Effector memory CD4-positive, alpha-beta T cell (primary cell): ENCODE measurements around the gene PELI2.

Experiments used
- DNase-seq, 3 donors: peaks; one replicate each; pipeline ENCODE4 v3.0.0-alpha.2; 2020
- H3K27ac ChIP-seq: 2 replicates; pipeline ENCODE4 v1.7.0; 2013; ENCODE audit warnings: mild to moderate bottlenecking, low read length, moderate library complexity; ENCODE audit not compliant: insufficient read depth, poor library complexity, severe bottlenecking
- H3K27me3 ChIP-seq: replicated peaks from 2 replicates; pipeline ENCODE4 v1.7.0; 2013; ENCODE audit warnings: mild to moderate bottlenecking, low read length; ENCODE audit not compliant: insufficient read depth, control insufficient read depth, poor library complexity, severe bottlenecking
- H3K36me3 ChIP-seq: 2 replicates; pipeline ENCODE4 v1.7.0; 2013; ENCODE audit warnings: mild to moderate bottlenecking, low read length, moderate library complexity; ENCODE audit not compliant: control insufficient read depth, insufficient read depth
- H3K4me1 ChIP-seq: 2 replicates; pipeline ENCODE4 v1.7.0; 2013; ENCODE audit warnings: low read length, mild to moderate bottlenecking; ENCODE audit not compliant: control insufficient read depth, insufficient read depth, poor library complexity, severe bottlenecking
- H3K4me3 ChIP-seq: 2 replicates; pipeline ENCODE4 v1.7.0; 2013; ENCODE audit warnings: low read length, low read depth, mild to moderate bottlenecking; ENCODE audit not compliant: insufficient read depth, poor library complexity, severe bottlenecking
- H3K9me3 ChIP-seq: 2 replicates; pipeline ENCODE4 v1.7.0; 2013; ENCODE audit warnings: mild to moderate bottlenecking, low read length, moderate library complexity; ENCODE audit not compliant: control insufficient read depth

The PELI2 gene

DNA sequence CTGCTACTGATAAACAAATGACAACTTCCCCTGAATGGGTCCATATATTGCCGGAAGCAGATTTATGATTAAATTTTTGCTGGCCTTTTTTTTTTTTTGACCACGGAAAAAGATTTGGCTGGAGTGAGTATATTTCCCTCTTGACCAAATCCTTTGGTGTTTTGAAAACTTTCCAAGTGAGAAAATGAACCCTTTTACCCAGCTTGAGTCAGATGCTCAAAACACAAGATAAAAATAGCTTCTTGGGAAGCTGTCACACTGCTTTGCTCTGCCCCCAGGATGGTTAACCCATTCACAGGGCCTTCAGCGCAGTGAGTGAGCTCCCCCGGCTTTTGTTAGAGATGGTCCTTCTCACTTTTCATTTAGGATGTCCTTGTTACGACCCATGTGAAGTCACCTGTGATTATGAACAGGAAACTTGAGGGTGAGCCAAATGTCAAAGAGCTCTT is 224.3 kb downstream of the PELI2 start:
- Histone ChIP-seq H3K4me3 (no peak overlapping the region), H3K36me3 (no peaks in the 10 kb centered on the region), H3K27ac (no peak overlapping the region), H3K27me3 (no peaks in the 10 kb centered on the region), H3K4me1 (no peaks in the 10 kb centered on the region), H3K9me3 (no peaks in the 10 kb centered on the region)
- no peak for DNase-seq

DNA sequence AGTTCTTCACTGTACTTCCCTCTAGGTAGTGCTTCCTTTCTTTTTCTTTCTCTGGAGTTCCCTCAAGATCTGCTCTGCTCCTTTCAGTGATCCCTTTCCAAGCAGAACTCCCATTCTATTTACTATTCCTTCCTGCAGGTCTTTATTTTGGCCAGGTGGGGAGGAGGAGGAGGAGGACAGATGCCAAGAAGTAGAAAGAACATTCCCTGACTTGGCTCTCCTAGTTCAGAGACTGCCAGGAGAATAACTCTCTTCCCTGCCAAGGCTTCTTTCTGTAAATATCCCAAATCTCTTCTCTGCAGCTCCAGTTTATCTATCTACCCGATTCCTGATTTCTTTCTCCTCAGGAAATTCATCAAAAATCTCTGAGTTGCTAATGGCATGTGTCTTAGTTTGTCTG is 231.7 kb downstream of the PELI2 start:
- Histone ChIP-seq H3K4me3 (no peak overlapping the region), H3K9me3 (no peaks in the 10 kb centered on the region), H3K4me1 (no peaks in the 10 kb centered on the region), H3K27me3 (no peaks in the 10 kb centered on the region), H3K27ac (no peak overlapping the region), H3K36me3 (no peaks in the 10 kb centered on the region)
- no peak for DNase-seq
